Amniotic stem cell (primary cell): Measurements from ENCODE around the gene TEAD4.

Experiments used
- DNase-seq: peaks from one replicate; lab custom pipeline; 2025; lab: John Stamatoyannopoulos, UW

TEAD4 gene

DNA sequence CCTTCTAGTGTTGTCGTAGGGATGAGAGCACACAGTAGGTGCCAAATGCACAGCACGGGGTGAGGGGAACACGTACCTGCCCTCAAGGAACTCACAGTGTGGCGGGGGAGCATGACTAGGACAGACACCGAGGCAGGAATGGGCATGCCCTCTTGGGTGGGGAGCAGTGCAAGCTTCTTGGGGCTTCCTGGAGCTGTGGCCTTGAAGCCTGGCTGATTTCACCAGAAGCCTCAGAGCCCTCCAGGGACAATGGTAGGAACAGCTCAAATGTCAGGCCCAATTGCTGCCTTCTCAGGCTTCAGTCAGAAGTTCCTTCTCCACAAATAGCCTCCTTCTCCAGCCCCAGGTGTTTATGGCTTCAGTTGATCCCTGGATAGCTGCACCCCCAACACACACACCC is 43.4 kb downstream of the TEAD4 start:
- DNase-seq = no peak

DNA sequence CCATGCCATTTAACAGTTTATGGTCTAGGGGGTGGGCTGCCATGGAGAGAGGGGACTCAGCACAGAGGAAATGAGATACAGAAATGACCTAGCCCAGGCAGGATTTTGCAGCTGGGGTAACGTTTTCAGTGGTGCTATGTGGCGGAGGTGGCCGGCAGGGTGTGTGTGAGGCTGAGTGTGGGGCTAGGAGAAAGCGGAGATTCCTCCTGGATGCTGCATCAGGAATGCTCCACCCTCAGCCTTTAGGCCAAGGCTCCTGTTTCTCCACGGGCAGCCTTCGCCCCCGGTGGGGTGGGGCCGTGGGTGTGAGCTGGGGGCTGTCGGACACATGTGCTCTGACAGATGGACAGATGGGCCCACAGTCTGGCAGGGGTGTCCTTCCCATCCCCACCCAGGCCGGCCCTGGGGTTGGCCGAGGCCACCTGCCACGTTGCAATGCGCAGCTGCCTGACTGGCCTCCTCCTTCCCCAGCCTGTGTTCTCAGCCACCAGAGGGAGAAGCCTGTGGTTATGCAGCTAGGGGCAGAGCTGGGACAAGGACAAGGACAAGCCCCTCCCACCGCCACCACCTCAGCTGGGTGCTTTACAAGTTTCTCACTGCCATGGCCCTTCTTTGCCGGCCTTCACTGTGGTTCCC is 44.3 kb downstream of the TEAD4 start:
- DNase-seq = no peak

DNA sequence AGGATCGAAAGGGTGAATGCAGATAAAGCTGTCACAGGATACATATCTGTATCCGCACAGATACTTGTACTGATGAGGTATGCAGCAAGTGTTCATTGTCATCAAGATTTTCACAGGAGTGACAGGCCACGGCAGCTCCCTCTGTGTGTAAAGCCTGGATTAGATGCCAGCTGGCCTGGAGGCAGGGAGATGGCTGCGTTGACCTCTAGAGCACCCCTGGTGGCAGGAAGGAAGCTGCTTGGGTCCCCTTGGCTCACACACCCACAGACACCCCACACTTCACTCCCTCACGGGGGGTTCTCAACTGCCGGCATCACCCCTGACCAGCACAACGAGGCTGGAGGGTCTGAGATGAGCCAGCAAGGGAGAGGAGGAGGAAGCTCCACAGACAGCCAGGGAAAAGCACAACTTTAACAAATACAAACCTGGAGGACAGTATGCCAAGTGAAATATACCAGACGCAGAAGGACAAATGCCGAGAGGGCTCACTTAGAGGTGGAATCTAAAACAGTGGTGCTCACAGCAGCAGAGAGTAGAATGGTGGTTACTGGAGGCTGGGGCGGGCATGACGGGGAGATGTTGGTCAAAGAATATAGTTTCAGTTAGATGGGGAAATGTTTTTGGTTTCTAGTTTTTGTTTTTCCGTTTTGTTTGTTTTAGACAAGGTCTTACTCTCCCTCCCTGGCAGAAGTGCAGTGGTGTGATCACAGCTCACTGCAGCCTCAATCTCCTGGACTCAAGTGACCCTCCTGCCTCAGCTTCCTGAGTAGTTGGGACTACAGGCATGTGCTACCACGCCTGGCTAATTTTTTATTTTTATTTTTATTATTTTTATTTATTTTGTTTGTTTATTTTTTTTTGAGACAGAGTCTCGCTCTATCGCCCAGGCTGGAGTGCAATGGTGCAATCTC is 45.7 kb downstream of the TEAD4 start:
- no peak for DNase-seq

DNA sequence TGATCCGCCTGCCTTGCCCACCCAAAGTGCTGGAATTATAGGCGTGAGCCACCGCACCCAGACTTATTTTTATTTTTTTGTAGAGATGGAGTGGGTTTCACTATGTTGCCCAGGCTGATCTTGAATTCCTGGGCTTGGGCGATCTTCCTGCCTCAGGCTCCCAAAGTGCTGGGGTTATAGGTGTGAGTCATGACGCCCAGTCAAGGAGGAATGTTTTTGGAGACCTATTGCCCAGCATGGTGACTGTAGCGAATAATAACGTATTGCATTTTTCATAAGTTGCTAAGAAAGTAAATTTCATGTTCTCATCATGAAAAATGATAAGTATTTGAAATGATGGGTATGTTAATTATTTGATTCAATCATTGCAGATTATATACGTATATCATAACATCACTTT is 46.5 kb downstream of the TEAD4 start:
- DNase-seq = peak; percentile 0

DNA sequence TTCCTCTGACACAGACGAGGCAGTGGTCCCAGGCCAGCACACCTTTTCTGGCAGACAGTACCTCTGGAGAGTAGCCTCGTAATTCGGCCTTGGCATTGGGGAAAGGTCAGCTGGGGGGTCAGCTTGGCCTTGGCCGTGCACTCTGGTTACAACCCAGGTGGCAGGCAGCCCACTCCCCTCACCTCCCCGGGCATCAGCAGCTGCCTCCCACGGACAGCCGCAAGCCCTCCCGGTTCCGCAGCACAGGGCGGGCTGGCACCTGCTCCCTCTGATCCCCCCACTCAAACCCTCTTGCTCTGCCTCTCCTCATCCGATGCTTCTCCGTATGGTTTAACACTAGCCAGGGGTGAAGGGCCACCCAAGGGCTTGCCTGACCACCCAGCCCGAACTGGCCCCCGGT is 50.6 kb downstream of the TEAD4 start:
- DNase-seq = no peak

DNA sequence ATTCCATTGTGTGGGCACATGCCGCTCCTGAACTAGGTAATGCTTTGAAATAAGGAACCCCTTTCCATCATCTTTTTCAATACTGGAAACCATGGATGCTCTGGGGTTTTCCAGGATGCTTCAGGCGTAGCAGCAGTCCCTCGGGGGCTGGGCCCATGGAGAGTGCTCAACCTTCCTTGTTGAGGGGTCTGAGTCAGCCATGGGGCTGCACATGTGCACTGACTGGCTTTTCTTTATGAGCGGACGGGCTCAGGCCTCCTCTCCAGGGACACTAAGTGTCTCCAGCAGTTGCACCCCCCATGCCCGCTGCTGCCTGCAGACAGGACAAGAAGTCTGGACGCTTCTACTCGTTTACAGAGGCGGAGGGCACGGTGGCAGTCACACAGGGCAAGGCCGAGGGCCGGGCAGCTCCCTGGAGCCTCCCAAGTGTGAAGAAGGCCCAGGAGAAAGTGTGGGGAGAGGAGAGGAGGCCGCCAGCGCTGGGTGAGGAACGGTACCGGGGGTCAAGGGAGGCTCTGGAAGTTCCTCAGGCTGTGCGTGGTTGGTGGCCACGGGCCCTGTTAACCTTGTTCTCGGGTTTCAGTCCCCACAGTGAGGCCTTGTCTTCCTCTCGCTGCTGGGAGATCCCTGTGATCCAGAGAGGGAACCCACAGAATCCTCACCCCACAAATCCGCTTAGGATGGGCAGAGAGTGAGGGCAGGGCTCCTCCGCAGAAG is 51.2 kb downstream of the TEAD4 start:
- DNase-seq = no peak

DNA sequence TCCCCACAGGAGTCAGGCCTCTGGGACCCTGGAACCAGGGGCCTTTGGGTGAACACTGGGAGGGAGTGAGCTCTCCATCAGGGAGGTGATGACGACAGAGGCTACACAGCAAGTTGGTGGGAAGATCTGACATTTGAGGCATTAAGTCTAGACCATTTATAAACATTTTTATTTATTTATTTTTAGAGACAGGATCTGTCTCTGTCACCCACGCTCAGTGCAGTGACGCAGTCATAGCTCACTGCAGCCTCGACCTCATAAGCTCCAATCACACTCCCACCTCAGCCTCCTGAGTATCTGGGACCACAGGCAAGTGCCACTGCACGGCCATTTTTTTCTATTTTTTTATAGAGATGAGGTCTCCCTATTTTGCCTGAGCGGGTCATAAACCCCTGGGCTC is 53.6 kb downstream of the TEAD4 start:
- DNase-seq = no peak

DNA sequence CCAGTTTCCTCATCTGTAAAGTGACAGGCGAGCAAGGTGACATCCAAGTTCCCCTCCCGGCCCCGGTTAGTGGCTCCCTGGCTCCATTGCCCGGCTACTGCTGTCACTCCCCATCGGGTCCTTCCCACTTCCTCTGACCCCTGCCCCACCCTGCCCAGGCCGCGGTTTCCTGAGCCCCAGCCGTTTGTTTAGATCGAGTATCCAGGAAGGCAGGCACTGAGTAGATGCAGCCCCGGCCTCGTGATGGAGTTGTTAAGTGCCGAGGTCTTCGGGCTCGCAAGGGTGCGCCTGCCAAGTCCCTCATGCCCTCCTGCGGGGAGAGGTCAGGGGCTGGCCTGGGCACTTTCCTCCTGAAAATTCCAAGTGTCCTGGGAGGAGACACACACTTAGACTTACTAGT is 55.4 kb downstream of the TEAD4 start:
- DNase-seq = no peak

DNA sequence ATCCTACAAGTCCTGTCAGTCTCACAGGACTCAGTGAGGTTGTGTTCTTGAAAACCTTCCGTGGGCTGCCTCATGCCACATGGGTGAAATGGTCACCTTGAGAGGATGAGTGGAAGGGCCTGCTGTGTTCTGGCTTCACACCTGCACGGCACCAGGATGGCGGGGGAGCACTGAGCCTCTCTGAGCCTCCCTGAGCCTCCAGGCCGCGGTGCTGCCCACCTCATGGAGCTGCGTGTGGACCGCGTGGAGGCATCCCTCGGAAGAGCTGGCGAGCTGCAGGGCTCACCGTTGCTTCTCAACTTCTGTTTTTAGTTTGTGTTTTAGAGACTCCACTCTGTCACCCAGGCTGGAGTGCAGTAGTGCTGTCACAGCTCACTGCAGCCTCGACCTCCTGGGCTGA is 56.2 kb downstream of the TEAD4 start:
- no peak for DNase-seq

DNA sequence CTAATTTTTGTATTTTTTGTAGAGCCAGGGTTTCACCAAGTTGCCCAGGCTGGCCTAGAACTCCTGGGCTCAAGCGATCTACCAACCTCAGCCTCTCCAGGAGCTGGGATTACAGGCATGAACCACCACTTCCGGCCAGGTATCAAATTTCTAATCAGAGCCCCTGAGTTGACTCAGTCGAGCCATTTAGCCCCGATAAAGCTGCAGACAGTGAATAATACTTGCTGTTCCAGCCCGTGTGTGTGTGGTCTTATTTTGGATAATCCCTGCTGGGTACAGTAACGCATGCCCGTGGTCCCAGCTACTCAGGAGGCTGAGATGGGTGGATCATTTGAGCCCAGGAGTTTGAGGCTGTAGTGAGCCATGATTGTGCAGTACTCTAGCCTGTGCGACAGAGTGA is 57.0 kb downstream of the TEAD4 start:
- DNase-seq = no peak

DNA sequence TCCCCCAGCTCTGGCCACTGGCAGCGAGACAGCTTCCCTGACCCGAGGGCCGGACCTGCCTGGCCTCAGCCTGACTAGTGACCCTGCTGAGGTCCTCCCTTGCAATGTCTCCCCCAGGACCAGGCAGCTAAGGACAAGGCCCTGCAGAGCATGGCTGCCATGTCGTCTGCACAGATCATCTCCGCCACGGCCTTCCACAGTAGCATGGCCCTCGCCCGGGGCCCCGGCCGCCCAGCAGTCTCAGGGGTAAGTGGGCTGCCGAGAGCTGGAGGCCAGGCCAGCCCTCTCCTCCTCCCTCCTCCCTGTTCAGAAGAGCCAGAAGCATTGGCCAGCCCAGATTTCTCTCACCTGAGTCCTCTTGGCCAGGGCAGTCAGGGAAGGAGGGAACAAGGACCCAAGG is 58.1 kb downstream of the TEAD4 start:
- DNase-seq = no peak

DNA sequence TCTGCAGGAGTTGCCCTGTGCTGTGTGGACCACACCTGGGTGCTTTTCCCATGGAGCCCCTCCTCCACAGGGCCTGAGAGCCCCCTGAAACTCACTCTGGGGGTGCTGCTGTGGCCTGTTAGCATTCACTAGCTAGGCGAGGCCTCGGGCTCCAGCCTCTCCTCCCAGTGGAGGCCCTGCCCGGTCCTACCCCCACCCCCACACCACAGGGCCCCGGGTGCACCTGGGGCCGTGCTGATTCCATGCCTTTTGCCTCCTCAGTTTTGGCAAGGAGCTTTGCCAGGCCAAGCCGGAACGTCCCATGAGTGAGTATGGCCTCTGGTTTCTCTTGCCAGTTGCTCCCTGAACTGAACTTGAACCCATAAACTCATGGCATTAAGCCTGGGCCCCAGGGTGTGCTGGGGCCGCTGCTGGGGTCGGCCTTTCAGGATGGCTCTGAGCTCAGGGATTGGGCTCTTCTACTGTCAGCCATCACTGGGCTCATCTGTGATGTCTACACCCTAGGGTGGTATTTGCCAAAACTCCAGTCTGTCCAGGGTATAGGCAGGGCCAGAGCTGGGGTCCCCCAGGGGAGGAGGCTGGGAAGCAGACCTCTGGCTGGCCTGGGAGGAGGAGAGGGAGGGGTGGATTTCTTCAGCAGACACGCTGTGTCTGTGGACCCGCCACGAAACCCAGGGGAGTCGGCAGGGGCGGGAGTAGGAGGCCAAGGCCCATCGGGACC is 59.2 kb downstream of the TEAD4 start:
- DNase-seq = no peak

DNA sequence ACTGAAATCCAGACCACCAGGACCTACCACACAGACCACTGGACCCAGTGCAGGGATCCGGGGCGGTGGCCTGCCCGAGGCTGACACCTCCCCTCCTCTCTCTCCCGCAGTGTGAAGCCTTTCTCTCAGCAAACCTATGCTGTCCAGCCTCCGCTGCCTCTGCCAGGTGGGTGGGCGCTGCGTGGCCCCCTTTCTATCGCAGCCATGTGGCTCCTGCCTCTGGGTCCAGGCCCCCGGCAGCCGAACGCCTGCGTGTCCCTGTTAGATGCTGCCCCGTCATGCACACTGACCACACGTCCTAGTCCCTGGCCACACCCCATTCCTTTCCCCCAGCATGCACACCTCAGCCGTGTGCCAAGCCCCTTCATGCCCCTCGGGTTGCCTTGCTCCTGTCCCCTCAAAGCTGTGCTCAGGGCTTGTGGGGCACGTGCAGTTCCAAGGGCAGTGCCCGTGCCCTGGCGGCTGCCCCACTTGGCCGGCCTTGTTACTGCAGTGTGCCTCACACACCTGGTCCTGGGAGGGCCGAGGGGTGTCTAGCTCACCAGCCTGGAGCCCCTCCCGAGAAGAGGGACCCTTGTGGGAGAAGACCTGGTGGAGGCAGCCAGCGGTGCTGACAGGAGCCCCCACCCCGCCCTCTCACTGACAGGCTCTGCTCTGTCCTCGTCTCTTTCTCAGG is 59.9 kb downstream of the TEAD4 start:
- DNase-seq = no peak

DNA sequence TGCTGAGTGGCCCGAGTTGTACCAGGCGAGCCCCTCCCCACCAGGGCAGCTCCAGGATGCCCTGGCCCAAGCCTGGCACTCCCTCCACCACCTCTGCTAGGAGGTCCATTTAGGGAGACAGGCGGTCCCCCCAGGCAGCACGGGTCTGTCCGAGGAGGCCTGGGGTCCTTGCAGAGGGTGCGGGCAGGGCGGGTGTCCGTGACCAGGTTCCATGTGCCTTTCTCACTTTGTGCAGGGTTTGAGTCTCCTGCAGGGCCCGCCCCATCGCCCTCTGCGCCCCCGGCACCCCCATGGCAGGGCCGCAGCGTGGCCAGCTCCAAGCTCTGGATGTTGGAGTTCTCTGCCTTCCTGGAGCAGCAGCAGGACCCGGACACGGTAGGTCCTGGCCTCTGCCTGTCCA is 61.2 kb downstream of the TEAD4 start:
- DNase-seq = no peak

DNA sequence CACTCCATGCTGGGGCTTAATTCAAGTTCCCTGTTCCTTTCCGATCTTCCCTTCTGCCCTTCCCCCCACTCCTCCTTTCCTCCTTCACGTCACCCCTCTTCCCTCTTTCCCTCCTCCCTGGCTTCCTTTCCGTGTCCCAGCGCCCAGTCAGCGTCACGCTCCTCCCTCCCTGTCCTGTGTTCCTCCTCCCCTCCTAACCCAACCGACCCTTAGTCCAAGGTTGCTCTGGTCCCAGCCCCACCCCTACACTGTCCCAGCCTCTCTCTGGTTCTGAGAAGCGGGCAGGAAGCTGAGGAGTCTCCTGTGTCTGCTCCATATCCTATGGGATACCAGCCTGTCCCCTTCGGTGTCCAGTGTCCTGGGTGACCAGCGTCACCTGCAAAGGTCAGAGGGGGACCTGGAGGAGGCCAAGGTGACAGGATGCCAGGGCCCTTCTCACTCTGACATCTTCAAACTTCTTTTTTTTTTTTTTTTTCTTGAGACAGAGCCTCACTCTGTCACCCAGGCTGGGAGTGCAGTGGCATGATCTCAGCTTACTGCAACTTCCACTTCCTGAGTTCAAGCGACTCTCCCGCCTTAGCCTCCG is 61.7 kb downstream of the TEAD4 start:
- no peak for DNase-seq

DNA sequence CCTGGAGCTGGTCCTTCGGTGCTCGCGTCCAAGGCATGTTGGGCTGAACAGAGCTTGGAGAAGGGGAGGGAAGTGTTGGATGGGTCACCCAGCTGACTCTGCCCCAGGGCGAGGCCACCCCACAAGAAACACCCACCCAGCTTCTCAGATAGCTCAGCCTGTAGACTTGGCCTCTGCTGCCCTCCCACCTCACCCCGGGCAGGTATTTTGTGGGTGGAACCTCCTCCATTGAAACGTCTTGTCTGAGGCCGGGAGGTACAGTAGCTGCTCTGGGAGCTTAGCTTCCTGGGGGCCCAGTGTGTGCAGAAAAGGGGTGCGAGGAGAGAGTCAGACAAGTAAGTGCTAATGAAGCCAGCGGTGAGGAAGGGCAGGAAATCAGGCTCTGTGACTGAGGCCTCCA is 63.2 kb downstream of the TEAD4 start:
- DNase-seq = no peak

DNA sequence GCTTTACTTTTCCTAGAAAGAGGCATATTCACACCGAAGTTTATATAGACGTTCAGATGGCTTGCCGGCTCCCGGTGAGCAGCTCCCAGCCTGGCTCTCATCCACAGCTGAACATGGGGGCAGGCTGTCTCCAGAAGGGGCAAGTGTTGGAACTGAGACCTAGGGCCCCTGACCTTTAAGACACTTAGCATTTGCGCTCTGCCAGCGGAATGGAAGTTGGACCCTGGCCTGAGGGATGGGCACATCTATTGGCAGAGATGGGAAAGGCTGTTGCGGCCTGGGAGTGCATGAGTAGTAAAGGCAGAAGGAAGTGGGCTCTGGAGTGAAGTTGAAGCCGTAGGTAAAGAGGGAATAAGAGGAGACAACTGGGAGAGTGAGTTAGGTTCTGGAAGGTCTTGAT is 63.8 kb downstream of the TEAD4 start:
- no peak for DNase-seq

DNA sequence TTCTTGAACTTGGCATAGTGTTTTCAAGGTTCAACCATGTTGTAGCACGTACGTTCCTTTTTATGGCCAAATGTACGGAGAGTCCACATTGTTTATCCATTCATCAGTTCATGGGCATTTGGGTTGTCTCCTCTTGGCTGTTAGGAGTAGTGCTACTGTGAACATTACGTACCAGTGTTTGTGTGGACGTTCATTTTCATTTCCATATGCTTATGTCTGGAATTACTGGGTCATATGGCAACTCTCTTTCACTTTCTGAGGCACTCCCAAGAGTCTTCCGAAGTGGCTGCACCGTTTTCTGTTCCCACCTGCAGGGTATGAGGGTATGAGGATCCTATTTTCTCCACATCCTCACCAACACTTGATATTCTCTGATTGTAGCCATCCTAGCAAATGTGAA is 68.9 kb downstream of the TEAD4 start:
- no peak for DNase-seq

DNA sequence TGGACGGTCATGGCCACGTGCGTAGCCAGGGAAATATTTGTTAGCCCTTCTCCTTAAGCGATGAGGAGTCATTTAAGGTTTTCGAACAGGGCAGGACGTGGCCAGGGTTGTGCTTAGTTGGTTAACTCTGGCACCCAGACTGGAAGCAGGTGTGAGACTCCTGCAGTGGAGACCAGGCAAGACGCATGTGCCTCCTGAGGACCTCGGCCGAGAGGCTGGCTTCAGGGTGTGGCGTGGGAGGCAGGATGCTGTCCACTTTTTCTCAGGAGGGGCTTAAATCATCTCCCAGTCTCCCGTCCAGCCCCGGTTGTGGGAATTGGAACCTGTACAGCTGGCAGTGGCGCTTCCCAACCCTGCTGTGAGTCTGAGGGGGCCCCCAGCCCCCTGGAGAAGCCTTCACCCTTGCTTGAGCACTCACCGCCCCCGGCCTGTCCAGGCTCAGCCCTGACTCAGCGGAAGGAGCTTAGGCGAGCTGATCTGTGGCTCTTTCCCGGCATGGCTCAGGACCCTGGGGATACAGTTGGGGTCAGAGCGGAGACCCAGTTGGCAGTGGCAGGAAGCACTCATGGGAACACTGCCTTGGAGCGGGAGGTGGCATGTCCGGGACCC is 71.7 kb downstream of the TEAD4 start:
- DNase-seq = no peak

DNA sequence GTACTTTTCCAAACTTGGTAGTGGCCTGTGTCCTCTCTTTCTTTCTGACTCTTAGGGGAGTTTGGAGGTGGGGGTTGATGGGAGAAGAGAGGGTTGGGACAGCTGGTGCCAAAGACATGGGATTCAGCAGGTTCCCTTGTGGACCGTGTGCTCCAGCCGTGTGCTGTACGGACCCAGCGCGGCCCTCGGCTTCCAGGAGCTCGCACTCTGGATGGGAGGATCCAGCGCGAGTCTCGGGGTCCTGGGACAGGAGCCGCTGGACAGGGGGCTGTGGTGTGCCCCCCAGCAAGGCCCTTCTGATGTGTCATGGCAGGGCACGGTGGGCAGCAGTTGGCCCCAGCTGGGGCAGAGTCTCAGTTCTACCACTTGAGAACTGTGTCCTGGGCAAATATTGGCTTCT is 73.0 kb downstream of the TEAD4 start:
- DNase-seq = no peak
